Choroid plexus epithelial cell (primary cell): ENCODE results near the gene ZBTB21.

Experiments
- DNase-seq: peaks from one replicate; pipeline ENCODE4 v3.0.0-alpha.2; 2010; ENCODE audit warnings: low read depth
- H3K4me3 ChIP-seq: 2 replicates; pipeline ENCODE4 v1.5.1; 2011; ENCODE audit warnings: low read depth, mild to moderate bottlenecking, control low read depth, low read length, moderate library complexity
- TF ChIP-seq, protein P1 (sequence below): conservative IDR thresholded peaks from 2 replicates; pipeline ENCODE4 v1.5.1; 2011; ENCODE audit warnings: low read depth, mild to moderate bottlenecking, control low read depth, inconsistent platforms, low read length, moderate library complexity

Gene ZBTB21

DNA sequence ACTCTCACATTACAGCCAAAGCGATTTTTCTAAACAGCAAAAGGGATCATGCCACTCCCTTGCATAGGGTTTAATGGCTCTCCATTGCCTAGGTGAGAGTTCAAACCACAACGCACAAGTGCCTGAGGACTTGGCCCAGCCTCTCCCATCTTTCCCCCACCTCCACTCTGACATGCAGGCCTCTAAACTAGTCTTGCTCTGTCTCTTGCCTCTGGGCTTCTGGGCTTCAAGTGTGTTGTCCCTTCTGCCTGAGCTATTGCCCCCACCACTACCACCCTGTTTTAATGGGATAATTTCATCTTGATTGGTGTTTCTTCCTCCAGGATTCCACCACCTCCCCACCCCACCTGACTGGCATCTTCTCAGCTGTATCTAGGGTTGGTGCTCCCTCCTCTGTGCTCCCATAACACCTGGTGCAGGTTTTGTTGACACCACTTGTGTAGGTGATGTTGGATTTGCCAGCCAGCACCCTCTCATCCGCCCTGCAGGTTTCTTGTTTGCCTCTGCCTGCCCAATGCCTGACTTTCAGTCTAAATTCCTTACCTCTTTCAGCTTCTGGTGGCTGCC lies 2.7 kb upstream of the ZBTB21 start:
- TF ChIP-seq, protein P1, sequence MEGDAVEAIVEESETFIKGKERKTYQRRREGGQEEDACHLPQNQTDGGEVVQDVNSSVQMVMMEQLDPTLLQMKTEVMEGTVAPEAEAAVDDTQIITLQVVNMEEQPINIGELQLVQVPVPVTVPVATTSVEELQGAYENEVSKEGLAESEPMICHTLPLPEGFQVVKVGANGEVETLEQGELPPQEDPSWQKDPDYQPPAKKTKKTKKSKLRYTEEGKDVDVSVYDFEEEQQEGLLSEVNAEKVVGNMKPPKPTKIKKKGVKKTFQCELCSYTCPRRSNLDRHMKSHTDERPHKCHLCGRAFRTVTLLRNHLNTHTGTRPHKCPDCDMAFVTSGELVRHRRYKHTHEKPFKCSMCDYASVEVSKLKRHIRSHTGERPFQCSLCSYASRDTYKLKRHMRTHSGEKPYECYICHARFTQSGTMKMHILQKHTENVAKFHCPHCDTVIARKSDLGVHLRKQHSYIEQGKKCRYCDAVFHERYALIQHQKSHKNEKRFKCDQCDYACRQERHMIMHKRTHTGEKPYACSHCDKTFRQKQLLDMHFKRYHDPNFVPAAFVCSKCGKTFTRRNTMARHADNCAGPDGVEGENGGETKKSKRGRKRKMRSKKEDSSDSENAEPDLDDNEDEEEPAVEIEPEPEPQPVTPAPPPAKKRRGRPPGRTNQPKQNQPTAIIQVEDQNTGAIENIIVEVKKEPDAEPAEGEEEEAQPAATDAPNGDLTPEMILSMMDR = no peak
- H3K4me3 ChIP-seq = no peak overlapping the region
- no peak for DNase-seq

DNA sequence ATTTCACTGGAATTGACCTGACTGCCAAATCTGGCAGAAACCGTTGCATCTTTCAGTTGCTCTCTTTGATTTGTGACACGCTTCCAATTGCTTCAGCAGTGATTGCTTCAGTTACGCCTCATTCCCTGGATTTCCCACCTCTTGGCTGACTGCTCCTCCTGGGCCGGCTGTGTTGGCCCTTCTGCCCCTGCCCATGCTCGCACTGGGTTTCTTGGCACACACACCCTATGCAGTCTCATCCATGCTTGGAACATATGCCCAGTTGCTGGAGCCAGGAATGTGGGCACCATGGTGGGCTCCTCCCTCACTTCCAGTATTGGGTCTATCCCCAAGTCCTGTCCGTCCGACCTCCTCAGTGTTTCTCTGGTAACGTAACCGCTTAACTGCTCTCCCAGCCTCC lies 2.2 kb upstream of the ZBTB21 start:
- no peak for DNase-seq
- TF ChIP-seq, protein P1 = no peak
- H3K4me3 ChIP-seq = no peak overlapping the region

DNA sequence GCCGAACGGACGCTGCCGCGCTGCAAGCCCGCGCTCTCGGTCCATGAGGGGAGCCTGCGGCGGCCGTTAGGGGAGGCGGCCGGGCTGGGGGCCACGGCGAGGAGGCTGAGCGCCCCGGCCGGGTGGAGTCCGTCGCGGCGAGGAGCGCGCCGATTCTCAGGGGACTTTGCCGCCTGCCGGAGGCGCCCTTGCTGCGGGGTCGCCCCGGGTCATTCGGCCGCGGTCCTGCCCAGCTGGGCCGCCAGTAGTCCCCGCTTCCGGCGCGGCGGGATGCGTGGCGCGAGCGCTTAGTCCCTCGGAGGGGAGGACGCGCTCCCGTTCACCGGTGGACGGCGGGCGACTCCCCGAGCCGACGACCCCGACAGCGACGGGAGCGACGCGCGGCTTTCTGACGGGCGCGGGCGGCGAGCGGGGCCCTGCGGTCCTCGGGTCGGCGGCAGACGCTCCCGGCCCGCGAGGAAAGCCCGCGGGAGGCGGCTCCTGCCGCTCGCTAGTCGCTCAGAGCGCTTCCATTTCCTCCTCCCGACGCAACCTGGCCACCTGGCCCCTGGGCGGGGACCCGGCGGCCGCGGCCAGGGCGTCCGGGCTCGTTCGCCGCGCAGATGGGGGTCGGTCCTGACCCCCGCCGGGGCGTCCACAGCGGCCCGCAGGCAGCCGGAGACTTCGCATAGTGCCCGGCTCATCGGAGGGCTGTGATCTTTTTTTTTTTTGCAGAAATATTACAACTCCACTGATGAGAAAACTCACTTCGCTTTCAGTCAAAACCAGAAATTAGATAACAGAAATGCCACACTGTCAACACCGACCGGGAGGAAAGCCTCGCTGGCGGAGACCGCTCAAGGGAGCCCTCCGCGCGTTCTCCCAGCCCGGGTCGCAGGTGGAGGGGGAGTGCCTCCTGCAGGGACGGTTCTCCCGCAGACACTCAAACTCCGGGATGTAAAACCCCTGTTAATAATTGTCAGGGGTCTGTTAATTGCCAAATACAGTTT lies 641 bp upstream of the ZBTB21 start:
- DNase-seq = peak; percentile 35
- TF ChIP-seq, protein P1 = no peak

DNA sequence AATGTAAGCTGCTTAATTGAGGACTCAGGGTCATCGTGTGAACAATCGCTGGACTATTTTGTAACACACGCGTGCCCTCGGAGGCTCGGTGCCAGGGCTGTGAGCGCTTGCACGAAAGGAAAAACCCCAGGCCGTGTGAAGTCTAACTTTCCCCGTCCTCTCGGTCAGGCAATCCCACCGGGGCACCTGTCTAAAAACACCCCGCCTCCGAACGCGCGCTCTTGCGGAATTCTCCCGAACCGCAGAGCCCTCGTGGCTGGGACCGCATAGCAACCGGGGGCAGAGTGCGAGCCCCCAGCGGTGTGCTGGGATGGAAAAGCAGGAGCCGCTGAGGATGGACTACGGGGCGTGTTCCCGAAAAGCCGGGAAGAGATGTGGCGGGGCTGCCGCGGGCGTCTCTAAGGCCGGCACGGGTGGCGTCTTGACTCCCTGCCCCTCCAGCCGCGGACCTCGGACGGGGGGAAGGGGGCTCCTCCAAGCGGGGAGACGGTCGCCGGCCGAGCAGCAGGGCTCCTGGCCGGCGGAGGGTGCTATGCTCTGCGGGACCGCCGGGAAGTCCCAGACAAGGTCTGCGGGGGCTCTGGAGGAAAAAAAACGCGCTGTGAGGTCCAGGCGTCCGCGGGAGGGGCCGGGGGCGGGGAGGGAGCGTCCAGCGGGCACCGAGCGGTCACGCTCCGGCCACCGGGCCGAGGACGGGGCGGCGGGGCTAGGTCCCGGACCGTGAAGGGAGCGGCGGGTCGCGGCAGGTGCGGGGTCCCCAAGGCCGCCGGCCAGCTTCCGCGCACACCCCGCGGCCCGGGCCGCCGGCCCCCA lies 936 bp downstream of the ZBTB21 start:
- DNase-seq = peak; percentile 41
- peak overlapping the region; percentile 83 for H3K4me3 ChIP-seq
- TF ChIP-seq, protein P1 = no peak

More for the DNA sequence above, 641 bp upstream of the ZBTB21 start:
- H3K4me3 ChIP-seq = peak overlapping the region; percentile 83

DNA sequence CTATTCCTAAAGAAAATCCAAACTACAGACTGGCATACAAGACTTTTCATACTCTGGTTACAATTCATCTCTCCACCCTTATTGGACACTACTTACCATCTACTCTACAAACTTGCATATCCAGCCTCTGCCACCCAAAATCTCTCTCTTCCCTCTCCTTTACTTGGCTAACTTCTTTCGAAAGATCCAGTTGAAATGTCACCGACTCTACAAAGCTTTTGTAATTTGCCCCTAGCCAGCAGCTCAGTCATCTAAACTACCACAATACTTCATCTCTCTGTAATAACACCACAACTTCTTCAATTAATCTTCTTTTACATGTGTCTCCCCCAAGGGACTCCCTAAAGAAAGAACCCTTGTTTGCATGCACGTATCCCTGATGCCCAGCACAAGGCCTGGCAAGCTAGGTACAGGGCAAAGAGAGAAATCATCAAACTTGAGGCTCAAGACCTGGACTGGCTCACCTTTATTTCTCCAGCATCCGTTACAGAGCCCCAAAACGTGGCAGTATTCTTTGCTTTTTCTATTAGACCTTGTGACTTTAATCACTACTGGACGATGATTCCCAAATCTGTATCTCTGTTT lies 2.7 kb downstream of the ZBTB21 start:
- TF ChIP-seq, protein P1 = no peak
- DNase-seq = no peak
- H3K4me3 ChIP-seq = no peak overlapping the region

DNA sequence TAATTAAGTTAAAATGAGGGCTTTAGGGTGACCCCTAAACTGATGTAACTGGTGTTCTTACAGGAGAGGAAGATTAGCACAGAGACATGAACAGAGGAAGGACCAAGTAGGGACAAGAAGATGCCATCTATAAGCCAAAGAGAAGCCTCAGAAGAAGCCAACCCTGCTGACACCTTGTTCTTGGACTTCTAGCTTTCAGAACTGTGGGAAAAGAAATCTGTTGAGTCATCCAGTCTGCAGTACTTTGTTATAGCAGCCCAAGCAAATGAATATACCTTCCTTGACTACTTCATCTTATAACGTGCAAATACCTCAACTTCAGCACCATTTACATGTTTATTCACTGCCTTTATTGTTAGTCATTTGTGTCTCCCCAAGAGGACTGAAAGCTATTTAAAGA lies 3.4 kb downstream of the ZBTB21 start:
- DNase-seq = no peak
- no peak overlapping the region for H3K4me3 ChIP-seq
- TF ChIP-seq, protein P1 = no peak
